Body of pancreas (tissue), 4 donors: ENCODE data around the gene KLK7. TPM values are rescaled to one million over a fixed set of nuclear protein-coding genes. Genes with fewer than 3 reads are reported as not detected.

ENCODE experiments used
- ATAC-seq: fragments of 150-250 bp; one replicate; pipeline ENCODE4 v1.9.1; 2016
- DNase-seq, 4 donors: peaks; one replicate each; pipeline ENCODE4 v3.0.0-alpha.2; 2019
- H3K27ac ChIP-seq, 4 donors: fragments of 200-600 bp; sonication (generic); 1 replicate in 3 of 4; 2 replicates in 1 of 4; pipeline versions ENCODE4 v1.5.1 to v1.6.1; 2016 to 2019; ENCODE audit warnings: mild to moderate bottlenecking in 1 of 4, mixed read lengths in 1 of 4, moderate library complexity in 1 of 4
- H3K27me3 ChIP-seq, 2 donors: fragments of 200-600 bp; sonication (generic); one replicate each; pipeline ENCODE4 v1.6.0; 2016; ENCODE audit warnings: mild to moderate bottlenecking in 1 of 2
- H3K36me3 ChIP-seq, 2 donors: fragments of 200-600 bp; sonication (generic); replicated peaks in 1 of 2; 2 replicates each; pipeline ENCODE4 v1.5.1; 2016; ENCODE audit warnings: low read depth in 2 of 2; ENCODE audit not compliant: insufficient read depth in 1 of 2
- H3K4me1 ChIP-seq: fragments of 200-600 bp; sonication (generic); one replicate; pipeline ENCODE4 v1.6.0; 2016
- H3K4me3 ChIP-seq, 2 donors: fragments of 200-600 bp; sonication (generic); 1 replicate in 1 of 2; 2 replicates in 1 of 2; pipeline ENCODE4 v1.5.1; 2016 to 2019
- H3K9me3 ChIP-seq, 3 donors: fragments of 200-600 bp; sonication (generic); 1 replicate in 2 of 3; 2 replicates in 1 of 3; pipeline ENCODE4 v1.5.1; 2016
- POLR2A ChIP-seq, 3 donors: fragments of 450-650 bp; IDR thresholded peaks; one replicate each; pipeline ENCODE4 v1.6.1; 2016; ENCODE audit warnings: antibody characterized with exemption in 3 of 3, mild to moderate bottlenecking in 2 of 3
- WGBS, 2 donors: methylation state at CpG; one replicate each; pipeline ENCODE4 v1.1.5; 2017; 5-methylcytosine and 5-hydroxymethylcytosine counted together
- intact Hi-C: fragments of 100-400 bp; cut with DNase I; formaldehyde crosslinking; loops from one replicate; pipeline ENCODE4 v1.15.1; 2023
- total RNA-seq, 2 donors: library from RNA; depleted of rRNA; stranded (reverse); fragments of >200 nt; gene quantifications; one replicate each; pipeline ENCODE4 v1.1.0, GENCODE V29; 2016
- TF ChIP-seq, protein P1 (sequence below), 7 experiments: fragments of 450-650 bp in 4 of 7; fragments of 200-600 bp in 3 of 7; sonication (generic) in 3 of 7; IDR thresholded peaks; one replicate each; pipeline ENCODE4 v1.5.1; 2016 to 2019; ENCODE audit warnings: antibody characterized with exemption in 7 of 7

KLK7 gene
- total RNA-seq, 2 donors from 2014 or later, result 4.2 TPM; not detected in 1

DNA sequence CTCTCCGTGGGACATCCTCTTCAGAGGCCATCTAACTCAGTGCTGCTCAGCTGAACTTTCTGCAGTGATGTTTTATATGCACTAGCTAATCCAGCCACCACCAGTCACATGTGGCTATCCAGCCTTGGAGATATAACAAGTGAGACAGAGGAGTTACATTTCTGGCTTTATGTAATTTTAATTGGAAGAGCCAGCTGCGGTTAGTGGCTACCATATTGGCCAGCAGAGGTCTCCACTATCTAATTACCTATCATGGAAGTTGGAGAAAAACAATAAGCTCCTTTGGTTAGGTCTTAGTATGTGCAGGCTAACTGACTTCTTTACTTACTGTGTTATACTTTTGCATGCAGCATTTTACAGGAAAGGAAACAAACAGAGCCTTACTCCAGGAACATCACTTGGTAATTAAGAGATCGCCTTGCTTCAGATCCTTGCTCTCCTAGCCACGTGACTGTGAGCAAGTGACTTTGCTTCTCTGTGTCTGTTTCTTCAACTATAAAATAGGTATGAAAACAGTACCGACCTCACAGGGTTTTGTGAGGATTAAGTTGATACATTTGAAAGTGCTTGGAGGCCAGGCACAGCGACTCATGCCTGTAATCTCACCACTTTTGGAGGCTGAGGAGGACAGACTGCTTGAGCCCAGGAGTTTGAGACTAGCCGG lies 37.4 kb upstream of the KLK7 start:
- TF ChIP-seq POLR2A (IDR thresholded peaks at IDR 0.05), result no peak
- TF ChIP-seq, protein P1, sequence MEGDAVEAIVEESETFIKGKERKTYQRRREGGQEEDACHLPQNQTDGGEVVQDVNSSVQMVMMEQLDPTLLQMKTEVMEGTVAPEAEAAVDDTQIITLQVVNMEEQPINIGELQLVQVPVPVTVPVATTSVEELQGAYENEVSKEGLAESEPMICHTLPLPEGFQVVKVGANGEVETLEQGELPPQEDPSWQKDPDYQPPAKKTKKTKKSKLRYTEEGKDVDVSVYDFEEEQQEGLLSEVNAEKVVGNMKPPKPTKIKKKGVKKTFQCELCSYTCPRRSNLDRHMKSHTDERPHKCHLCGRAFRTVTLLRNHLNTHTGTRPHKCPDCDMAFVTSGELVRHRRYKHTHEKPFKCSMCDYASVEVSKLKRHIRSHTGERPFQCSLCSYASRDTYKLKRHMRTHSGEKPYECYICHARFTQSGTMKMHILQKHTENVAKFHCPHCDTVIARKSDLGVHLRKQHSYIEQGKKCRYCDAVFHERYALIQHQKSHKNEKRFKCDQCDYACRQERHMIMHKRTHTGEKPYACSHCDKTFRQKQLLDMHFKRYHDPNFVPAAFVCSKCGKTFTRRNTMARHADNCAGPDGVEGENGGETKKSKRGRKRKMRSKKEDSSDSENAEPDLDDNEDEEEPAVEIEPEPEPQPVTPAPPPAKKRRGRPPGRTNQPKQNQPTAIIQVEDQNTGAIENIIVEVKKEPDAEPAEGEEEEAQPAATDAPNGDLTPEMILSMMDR (IDR thresholded peaks at IDR 0.05), result peak; percentile 42 to 82 (median 71)
- H3K27ac ChIP-seq, result peak overlapping the region in 1 of 4 donors; percentile 19
- no peaks in the 10 kb centered on the region for H3K36me3 ChIP-seq
- no peaks in the 10 kb centered on the region for H3K9me3 ChIP-seq
- no peak overlapping the region for H3K4me3 ChIP-seq
- 24 to 39% methylated on average over 7 of the region's 7 CpGs for WGBS, 2 donors
- intact Hi-C loops, result loop anchor here (5.0 kb wide), 1 partner anchor 76 kb away; no protein-coding TSS in a partner anchor
- ATAC-seq (peak; percentile 57), DNase-seq (peak; percentile 41 to 66 (median 60))
- H3K4me1 ChIP-seq, result peaks cover 55% of the 10 kb centered on the region
- H3K27me3 ChIP-seq, result peaks cover 0 to 5% of the 10 kb centered on the region in 2 donors

DNA sequence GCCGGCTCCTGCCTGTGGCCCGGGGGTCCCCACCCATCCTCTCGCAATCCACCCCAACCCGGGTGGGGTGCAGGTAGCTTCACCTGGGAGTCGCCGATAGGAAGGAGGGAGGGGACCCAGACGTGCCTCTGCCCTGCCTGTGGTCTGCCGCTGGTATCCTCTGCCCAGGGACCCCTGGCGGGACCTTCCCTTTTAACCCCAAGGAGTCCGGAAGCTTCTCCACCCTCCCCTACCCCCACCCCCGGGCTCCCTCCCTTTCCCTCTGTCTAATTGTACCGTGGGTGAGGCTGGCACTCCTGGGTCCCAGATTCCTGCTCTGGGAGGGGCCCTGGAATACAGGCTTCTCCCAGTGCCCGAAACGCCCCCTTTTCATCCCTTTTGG lies 35.8 kb upstream of the KLK7 start, which contains the start of gene KLK10:
KLK10 (minus strand) TSS at position 166 of the 382 bp plus-strand sequence. CDS start 579 bp downstream, outside the sequence.
- H3K9me3 ChIP-seq, result no peaks in the 10 kb centered on the region
- intact Hi-C loops, result no loop called here
- ATAC-seq (no peak), DNase-seq (no peak)
- peaks cover 0 to 5% of the 10 kb centered on the region in 2 donors for H3K27me3 ChIP-seq
- peaks cover 39% of the 10 kb centered on the region for H3K4me1 ChIP-seq
- no peak for TF ChIP-seq POLR2A (IDR thresholded peaks at IDR 0.05)
- TF ChIP-seq, protein P1 (IDR thresholded peaks at IDR 0.05), result no peak
- no peaks in the 10 kb centered on the region for H3K36me3 ChIP-seq
- WGBS, 2 donors, result 20 to 52% methylated on average over 4 to 14 of the region's 14 CpGs
- no peak within 1 kb of the TSS for H3K27ac ChIP-seq
- no peak within 1 kb of the TSS for H3K4me3 ChIP-seq

- peak in 1 of 4 donors; percentile 24 for DNase-seq
- ATAC-seq, result no peak
- Histone ChIP-seq H3K36me3 (no peaks in the 10 kb centered on the region), H3K27me3 (peaks cover 0 to 8% of the 10 kb centered on the region in 2 donors), H3K9me3 (no peaks in the 10 kb centered on the region), H3K4me1 (peaks cover 38% of the 10 kb centered on the region), H3K4me3 (no peak overlapping the region), H3K27ac (no peak overlapping the region)
- intact Hi-C loops, result no loop called here
- TF ChIP-seq POLR2A (IDR thresholded peaks at IDR 0.05), result no peak
- TF ChIP-seq, protein P1 (IDR thresholded peaks at IDR 0.05), result no peak
- WGBS, 2 donors, result 9 to 11% methylated on average over 17 to 56 of the region's 68 CpGs
These were observed 35.2 kb upstream of the KLK7 start for GRCh38 chr19:51018745-51019543.

DNA sequence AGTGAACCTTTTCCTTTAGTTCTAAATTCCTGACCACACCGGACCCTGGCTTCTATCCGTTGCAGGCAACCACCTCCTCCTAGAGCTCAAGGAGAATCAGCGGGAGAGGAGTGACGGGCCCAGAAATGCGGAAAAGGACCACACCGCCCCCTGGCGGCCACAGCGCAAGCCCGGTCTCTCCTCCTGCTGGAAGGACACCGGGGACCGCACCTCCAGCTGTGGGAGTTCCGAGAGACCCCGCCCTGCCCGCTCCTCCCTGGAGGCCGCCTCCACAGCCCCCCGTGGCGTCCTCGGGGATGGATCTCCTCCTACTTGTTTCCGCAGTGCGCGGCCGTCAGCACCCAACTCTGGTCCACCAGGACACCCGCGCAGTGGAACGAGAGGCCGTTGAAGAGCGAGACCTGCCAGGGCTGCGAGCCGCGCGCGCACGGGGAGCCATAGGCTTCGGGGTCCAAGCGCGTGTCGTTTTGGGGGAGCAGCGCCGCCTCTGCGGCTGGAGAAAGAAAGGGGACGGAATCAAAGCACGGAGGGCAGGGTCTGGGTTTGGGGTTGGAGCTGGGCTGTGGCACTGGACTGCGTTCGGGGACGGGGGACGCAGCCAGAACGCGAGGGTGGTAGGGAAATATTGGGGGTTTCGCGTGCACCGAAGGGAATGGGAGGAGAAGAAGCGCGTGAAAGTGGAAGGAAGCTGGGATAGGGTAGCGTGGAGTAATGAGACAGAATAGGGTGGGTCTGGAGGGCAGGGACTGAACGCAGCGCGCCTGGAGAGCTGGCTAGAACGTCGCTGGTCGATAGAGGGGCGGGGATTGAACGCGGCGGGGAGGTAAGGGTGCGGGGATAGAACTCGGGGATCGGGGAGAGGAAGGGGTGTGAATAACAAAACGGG lies 33.3 kb upstream of the KLK7 start:
- no peak overlapping the region for H3K27ac ChIP-seq
- H3K9me3 ChIP-seq, result no peaks in the 10 kb centered on the region
- DNase-seq, result peak; percentile 65 to 81 (median 74)
- peaks cover 33% of the 10 kb centered on the region for H3K4me1 ChIP-seq
- ATAC-seq, result peak; percentile 68
- 1 to 2% methylated on average over 42 to 66 of the region's 68 CpGs for WGBS, 2 donors
- H3K27me3 ChIP-seq, result peaks cover 0 to 8% of the 10 kb centered on the region in 2 donors
- intact Hi-C loops, result no loop called here
- no peak for TF ChIP-seq POLR2A (IDR thresholded peaks at IDR 0.05)
- TF ChIP-seq, protein P1 (IDR thresholded peaks at IDR 0.05), result peak; percentile 65 to 81 (median 72)
- H3K4me3 ChIP-seq, result no peak overlapping the region
- no peaks in the 10 kb centered on the region for H3K36me3 ChIP-seq
